Cardiac fibroblast (primary cell): ENCODE data around the gene ACTL6A.
A peak's percentile ranks its signal among the peaks of the same experiment; 100 is the strongest.

Source experiments
- DNase-seq, 2 donors: peaks; one replicate each; pipeline versions ENCODE4 v3.0.0 to v3.0.0-alpha.2; 2010; ENCODE audit warnings: low read depth in 2 of 2
- H3K4me3 ChIP-seq, 2 donors: replicated peaks in 1 of 2; 1 replicate in 1 of 2; 2 replicates in 1 of 2; pipeline ENCODE4 v1.5.1; 2011; ENCODE audit warnings: low read depth in 2 of 2, low read length in 2 of 2, mild to moderate bottlenecking in 2 of 2, moderate library complexity in 1 of 2
- TF ChIP-seq, protein P1 (sequence below): IDR thresholded peaks from one replicate; pipeline ENCODE4 v1.5.1; 2011; ENCODE audit warnings: low read depth, mild to moderate bottlenecking, low read length, inconsistent platforms

ACTL6A gene

DNA sequence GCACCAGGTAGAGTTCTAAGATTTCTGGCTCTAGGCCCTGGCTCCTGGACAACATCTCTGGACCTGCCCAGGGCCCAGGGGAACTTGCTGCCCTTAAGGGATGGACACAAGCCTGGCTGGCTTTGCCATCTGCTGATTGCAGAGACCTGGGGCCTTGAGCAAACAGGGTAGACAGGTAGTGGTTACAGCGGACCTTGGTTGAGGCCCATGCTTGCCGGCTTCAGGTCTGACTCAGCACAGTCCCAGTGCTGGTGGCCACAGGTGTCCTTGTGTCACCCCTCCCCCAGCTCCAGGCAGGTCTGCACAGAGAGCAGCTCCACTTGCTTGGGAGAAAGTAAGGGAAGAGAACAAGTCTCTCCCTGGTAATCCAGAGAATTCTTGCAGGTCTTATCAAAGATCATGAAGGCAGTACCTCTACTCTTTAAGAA is 15.9 kb upstream of the ACTL6A start:
- DNase-seq: no peak
- H3K4me3 ChIP-seq: no peak overlapping the region
- TF ChIP-seq, protein P1, sequence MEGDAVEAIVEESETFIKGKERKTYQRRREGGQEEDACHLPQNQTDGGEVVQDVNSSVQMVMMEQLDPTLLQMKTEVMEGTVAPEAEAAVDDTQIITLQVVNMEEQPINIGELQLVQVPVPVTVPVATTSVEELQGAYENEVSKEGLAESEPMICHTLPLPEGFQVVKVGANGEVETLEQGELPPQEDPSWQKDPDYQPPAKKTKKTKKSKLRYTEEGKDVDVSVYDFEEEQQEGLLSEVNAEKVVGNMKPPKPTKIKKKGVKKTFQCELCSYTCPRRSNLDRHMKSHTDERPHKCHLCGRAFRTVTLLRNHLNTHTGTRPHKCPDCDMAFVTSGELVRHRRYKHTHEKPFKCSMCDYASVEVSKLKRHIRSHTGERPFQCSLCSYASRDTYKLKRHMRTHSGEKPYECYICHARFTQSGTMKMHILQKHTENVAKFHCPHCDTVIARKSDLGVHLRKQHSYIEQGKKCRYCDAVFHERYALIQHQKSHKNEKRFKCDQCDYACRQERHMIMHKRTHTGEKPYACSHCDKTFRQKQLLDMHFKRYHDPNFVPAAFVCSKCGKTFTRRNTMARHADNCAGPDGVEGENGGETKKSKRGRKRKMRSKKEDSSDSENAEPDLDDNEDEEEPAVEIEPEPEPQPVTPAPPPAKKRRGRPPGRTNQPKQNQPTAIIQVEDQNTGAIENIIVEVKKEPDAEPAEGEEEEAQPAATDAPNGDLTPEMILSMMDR: no peak

DNA sequence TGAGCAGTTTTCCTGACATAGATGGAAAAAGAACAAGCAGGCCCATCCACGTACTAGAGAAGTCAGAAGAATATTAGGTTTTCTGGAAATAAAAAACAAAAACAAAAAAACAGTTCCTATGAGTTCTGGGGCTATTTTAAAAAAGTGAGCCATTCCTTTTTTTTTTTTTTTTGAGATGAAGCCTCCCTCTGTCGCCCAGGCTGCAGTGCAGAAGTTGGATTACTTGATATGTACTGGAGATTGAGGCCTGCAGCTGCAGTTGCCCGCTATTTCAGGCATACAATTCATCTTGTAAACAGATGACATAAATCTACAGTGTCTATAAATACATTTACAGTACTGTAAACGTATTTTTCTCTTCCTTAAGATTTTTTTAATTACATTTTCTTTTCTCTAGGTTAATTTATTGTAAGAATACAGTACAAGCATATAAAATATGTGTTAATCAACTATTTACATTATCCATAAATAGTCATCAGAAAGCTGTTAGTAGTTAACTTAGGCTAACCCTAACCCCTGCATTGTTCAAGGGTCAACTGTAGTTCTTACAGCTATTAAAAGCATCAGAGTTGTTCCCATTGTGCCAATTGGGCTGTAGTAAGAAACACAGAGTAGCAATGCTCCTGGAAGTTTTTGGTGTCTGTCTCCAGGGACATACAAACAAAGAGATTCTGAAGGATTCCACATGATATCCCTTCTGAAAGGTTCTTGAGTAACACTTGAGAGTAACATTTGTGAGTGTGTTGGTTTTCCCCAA is 11.2 kb upstream of the ACTL6A start:
- H3K4me3 ChIP-seq: no peak overlapping the region
- TF ChIP-seq, protein P1: no peak
- no peak for DNase-seq

DNA sequence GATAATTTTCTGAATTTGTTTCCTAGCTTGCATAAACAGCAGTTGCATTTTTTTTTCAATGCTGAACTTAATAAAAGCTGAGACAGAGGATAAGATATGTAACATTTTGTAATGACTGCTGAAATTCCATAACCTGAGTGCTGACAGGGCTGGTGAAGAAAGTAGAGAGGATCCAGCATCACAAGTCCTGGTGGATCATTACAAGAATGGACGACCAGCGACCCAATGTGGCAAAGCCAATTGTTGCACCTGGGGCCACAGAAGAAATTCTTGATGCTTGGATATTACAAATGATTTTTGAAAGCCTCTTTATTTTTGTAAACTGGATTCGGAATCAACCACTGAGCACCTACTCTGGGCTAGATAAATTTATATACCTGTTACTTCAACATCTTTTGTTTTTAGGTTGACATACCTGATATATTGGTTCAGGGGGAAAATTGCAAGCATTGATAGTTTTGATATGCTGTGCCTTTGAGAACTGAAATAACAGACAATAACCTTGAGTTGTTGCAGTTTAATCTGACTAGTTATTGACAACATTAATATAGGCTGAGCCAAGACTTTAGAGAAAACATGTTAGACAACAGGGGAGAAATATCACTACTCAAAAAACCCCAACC is 3.9 kb upstream of the ACTL6A start:
- no peak overlapping the region for H3K4me3 ChIP-seq
- DNase-seq: peak; percentile 88 to 92
- TF ChIP-seq, protein P1: peak; percentile 90

DNA sequence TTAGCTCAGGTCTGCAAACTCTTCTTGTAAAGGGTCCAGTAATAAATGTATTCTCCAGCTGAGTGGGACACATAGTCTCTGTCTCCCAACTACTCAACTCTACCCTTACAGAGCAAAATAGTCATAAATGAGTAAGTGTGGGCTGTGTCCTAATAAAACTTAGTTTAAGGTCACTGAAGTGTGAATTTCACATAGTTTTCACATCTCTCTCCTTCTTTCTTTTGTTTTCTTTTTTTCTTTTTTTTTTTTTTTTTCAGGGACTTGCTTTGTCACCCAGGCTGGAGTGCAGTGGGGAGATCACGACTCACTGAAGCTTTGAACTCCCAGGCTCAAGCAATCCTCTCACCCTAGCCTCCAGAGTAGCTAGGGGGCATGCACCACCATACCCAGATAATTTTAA is 1.9 kb upstream of the ACTL6A start:
- DNase-seq: no peak
- TF ChIP-seq, protein P1: no peak
- no peak overlapping the region for H3K4me3 ChIP-seq

DNA sequence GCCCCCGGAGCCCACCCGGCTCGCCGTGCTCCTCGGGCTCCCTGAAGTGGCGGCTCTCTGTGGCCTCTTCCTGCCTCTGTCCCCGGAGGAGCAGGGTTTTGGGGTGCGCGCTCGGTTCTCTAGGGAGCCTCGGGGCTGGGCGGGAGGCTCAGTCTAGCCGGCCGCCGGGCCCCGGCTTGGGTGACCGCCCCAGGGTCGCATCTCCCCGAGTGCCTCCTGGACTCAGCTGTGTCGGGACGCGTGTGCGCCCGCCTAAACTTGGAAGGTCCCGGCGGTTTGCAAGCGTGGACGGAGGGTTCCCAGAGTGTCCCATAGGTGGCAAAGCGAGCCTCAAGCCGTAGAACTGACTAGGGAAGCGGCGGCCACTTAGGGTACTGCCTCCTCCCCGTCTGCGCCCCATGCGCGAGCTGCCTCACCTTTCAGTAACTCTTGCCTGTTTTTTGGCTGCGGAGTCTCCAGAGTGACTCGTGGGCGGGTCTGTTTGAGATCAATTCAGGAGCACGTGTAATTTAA is 601 bp downstream of the ACTL6A start:
- peak overlapping the region; percentile 86 to 92 for H3K4me3 ChIP-seq
- DNase-seq: peak; percentile 73 to 77
- TF ChIP-seq, protein P1: peak; percentile 64

DNA sequence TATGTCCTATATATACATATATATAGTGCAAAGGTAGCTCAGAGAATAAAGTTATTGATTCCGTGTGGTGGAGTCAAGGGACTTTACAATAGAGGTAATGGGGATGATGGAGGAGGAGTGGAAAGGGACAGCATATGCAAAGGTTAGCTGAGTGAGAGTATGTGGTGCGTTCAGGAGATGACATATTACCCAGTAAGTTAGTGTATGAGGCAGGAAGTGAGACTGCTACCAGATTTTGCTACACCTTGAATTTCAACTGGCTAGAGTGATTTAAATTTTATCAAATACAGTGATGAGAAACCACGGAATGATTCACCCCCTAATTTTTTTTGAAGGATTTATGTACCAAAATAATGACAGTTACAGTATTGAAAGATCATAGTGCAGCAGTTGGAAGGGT is 2.8 kb downstream of the ACTL6A start:
- DNase-seq: no peak
- no peak overlapping the region for H3K4me3 ChIP-seq
- TF ChIP-seq, protein P1: no peak
